ENCODE data around the gene ACOT7. TPM values are rescaled to one million over a fixed set of nuclear protein-coding genes. Genes with fewer than 3 reads are reported as not detected.

Gene ACOT7
- total RNA-seq, 1 experiment from 2014 or later, result 177 TPM

DNA sequence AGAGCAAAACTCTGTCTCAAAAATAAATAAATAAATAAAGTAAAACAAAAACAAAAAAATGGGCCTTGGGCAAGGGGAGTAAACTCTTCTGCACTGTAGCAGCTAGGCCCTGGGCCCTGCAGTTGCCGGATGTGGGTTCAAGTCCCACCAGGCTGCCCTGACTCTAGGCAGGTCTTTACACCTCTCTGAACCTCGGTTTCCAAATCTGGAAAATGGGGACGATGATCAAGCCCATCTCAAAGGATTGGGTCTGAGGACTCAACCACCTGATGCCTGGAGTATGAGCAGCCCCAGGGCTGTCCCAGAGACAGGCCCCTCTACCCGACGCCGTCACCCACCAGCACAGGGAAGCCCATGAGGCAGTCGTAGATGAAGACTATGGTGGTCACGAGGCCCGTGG lies 140.2 kb downstream of the ACOT7 start:
- no peak for DNase-seq (ENCODE audit: low read depth)
- in situ Hi-C loops (cut with HindIII; ENCODE audit: low pct_unique_long_range_greater_than_20kb, low sequenced_read_pairs), result no loop called here

DNA sequence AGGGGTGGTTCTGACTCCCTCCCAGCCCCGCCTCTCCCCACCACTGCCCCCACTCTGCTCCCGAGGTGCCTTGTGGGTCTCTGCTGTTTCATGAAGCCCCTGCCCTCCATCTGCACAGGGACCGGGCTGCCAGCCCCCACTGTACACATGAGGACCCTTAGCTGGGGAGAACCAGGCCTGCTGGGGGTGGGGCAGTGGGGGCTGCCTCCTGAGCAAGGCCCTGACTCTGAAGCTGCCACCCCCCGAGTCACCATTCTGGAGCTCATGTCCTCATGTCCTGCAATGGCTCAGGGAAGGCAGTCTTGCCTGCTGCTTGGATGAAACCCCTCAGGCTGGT lies 141.2 kb downstream of the ACOT7 start:
- DNase-seq (ENCODE audit: low read depth), result no peak
- in situ Hi-C loops (cut with HindIII; ENCODE audit: low pct_unique_long_range_greater_than_20kb, low sequenced_read_pairs), result no loop called here

DNA sequence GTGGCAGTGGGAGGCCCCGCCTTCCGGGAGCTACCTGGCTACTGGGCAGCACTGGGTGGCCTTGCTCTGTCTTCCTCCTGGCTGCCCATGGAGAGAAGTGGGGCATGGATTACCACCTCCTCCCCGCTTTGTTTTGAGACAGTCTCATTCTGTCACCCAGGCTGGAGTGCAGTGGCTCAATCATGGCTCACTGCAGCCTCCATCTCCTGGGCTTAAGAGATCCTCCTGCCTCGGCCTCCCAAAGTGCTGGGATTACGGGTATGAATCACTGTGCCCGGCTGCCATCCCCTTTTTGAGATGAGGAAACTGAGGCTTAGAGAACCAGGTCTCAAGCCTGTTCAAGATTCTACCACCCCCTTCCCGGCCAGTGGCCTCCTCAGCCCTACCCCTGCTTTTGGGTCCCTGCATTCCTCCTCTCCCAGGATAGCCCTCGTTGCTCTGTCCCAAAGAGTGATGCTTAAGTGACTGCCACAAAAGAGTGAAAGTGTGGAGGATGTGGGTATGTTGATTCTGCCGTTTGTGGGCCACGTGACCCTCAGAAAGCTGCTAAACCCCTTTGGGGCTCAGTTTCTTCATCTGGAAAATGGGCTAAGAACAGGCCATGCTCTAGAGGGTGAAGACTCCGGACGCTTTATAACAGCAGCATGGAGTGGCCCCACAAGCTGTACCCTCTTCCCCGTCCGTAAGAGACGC lies 141.7 kb downstream of the ACOT7 start:
- DNase-seq (ENCODE audit: low read depth), result no peak
- in situ Hi-C loops (cut with HindIII; ENCODE audit: low pct_unique_long_range_greater_than_20kb, low sequenced_read_pairs), result no loop called here

DNA sequence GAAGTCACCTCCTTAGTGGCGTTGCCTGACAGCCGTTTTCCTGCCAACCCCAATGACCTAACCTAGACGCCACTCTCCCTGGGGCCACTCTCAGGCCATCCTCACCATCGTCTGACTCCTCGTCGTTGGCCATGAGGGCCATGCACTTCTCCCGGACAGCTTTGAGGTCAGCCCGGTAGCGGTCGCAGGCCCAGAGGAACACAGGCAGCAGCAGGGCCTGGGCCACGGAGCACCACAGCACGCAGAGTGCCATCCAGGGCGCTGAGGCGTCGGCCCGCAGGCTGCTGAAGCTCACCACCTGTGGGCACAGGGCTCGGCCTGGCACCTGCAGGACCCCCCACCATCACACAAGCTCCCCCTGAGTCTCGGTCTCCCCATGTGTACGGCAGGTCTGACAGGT lies 142.3 kb downstream of the ACOT7 start:
- in situ Hi-C loops (cut with HindIII; ENCODE audit: low pct_unique_long_range_greater_than_20kb, low sequenced_read_pairs), result no loop called here
- DNase-seq (ENCODE audit: low read depth), result no peak

DNA sequence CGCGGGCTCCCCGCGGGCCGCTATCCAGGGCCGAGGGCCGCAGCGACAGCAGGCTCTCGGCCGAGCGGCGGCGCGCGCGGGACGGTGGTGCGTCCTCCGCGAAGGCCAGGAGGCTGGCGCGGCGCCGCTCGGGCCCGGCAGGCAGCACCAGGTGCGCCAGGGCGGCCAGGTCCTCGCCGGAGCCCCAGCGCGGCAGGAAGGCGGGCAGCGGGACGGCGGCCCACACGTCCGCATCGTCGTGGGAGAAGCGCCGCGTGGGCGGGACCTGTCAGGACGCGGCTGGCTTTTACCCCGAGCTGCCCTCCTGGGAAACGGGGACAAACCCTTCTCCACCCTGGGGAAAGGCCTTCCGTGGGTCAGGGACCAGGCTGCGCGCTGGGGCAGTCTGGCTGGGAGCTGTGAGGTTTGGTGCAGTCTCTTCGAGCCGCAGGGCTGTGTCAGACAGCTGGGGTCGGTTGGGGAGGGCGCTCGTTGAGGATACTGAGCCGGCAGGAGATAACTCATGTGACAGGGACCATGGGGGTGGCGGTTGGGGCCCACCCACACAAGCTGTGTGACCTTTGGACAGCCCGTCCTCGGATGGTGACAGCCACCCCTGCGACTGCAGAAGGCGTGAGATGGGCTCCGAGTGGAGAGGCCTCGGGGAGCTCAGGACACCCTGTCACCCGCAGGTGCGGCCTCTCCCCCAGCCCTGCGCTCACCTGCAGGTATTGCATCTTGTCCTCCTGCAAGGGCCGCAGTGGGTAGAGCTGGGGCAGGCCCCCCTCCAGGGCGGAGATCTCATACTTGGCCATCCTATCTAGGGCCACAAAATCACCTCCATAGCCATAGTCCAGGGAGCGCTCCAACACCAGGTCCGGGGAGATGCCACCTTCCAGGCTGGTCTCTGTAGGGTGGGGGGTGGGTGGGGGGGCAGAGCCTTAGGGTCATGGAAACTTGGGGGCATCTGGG lies 143.6 kb downstream of the ACOT7 start:
- DNase-seq (ENCODE audit: low read depth), result no peak

DNA sequence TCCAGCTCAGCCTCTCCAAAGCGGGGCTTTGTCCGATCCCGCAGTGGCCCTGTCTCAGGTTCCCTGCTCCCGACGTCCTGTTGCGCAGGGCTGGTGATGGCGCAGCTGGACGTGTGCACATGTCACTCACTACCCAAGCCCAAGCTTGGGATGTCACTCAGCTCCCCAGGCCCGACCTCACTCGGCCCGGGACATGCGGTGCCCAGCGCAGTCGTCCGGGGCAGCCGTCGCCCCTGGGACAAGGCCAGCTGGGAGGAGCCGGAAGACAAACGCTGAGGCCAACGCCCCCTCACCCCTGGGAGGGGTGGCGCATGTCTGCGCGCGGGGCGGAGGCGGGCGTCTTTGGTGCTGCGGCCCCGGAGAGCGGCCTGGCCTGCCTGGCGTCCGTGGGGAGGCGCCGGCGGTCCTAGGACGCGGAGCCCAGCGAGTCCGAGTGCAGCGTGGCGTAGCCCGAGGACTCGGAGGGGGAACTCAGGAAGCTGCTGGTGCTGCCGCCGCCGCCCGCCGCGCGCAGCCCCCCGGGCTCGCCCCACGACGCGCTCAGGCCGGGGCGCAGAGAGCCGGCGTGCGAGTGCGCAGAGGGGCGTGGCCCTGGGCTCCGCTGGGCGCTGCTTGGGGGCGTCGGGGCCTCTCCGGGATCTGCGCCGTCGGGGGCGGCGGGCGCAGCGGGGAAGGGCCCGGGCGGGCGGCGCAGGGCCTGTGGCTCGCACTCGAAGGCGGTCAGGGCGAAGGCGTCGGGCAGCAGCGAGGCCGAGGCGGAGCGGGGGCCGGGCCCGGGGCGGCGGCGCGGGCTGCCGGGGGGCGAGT lies 144.4 kb downstream of the ACOT7 start:
- in situ Hi-C loops (cut with HindIII; ENCODE audit: low pct_unique_long_range_greater_than_20kb, low sequenced_read_pairs), result no loop called here
- DNase-seq (ENCODE audit: low read depth), result no peak

More for the DNA sequence above, 143.6 kb downstream of the ACOT7 start:
- in situ Hi-C loops (cut with HindIII; ENCODE audit: low pct_unique_long_range_greater_than_20kb, low sequenced_read_pairs), result no loop called here

DNA sequence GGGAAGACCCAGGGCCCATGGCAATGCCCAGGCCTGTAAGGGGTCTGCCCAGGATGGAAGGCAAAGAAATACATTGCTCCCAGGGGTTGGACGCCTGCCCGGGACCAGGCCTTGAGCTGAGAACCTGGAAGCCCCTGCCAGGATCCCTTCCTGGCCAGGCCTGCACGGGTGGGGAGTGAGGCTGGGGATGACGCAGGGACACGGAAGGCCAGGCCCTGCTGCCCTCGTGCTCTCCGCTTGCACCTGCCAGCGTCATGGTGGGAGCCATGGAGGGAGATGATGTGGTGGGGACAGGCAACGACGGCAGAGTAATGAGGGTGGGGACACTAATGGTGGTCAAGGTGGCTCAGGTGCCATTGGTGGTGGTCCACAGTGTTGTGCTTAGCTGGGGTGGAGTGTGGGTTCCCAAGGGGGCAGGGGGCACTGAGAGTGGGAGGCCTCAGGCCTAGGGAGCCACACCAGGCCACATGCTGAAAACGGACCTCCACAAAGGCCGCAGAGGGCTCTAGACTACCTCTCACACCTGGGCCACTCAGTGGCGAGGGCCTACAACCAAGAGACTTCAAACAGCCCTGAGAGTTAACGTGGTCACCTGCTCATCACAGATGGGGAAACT lies 145.3 kb downstream of the ACOT7 start:
- no peak for DNase-seq (ENCODE audit: low read depth)
- in situ Hi-C loops (cut with HindIII; ENCODE audit: low pct_unique_long_range_greater_than_20kb, low sequenced_read_pairs), result no loop called here

DNA sequence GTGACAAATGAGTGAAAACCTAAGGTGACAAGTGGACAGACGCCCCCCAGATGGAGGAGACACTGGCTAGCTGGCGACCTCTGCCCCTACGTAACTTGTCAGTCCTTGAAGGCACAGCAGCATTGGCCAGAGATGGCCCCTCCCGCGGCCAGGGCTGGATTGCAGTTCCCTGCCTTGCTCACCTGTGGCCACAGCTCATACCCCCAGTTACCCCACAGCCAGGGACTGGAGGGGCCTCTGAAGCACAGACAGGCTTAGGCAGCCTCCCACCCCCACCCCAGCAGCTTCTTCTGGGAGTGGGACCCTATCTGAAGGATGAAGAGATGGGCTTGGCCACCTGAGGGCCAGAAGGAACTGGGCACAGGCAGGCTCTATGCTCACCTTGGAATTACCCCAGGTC lies 145.9 kb downstream of the ACOT7 start:
- DNase-seq (ENCODE audit: low read depth), result no peak
- in situ Hi-C loops (cut with HindIII; ENCODE audit: low pct_unique_long_range_greater_than_20kb, low sequenced_read_pairs), result no loop called here

DNA sequence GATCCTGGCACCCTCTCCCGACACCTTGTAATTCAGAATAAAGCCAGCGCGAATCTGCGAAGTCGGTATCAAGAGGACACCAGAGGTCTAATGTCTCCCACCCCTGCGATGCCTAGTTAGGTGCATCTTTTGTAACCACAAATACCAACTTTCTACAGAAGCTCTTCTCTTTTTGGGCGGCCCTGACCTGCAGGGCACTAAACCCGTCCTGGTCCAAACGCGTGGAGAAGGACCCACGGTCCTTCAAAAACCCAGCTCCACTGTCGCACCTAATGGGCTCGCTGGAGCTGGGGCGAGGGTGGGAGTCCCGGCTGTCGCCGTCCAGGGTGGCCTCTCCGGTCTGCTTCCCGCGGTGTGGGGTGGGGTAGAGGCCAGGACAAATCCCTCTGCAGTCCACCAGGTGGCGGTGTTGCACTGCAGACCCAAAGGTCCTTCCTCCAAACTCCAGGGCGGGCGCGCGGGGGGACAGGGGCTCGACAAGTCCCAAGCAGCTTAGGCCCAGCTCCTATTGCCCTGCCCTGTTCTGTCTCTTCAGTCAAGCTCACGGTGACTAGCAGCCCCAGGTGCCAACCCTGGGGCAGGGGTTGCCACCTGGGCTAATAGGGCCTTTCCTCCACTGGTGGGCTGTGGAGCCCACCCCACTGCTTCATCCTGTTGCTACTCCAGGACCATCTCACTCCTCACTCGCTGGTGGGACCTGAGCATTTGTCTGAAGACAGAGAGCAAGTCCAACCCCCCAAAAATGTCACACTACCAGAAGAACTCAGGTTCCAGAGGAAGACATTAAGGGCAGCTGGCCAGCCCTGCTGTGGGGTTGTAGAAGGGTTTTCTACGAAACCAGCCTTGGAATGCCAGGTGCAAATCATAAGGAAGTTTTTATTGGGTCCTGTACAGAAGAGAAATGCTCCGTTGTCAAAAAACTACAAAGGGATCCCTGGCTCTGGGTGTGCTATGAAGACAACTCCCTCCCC lies 146.8 kb downstream of the ACOT7 start:
- peak; percentile 52 for DNase-seq (ENCODE audit: low read depth)
- in situ Hi-C loops (cut with HindIII; ENCODE audit: low pct_unique_long_range_greater_than_20kb, low sequenced_read_pairs), result no loop called here

DNA sequence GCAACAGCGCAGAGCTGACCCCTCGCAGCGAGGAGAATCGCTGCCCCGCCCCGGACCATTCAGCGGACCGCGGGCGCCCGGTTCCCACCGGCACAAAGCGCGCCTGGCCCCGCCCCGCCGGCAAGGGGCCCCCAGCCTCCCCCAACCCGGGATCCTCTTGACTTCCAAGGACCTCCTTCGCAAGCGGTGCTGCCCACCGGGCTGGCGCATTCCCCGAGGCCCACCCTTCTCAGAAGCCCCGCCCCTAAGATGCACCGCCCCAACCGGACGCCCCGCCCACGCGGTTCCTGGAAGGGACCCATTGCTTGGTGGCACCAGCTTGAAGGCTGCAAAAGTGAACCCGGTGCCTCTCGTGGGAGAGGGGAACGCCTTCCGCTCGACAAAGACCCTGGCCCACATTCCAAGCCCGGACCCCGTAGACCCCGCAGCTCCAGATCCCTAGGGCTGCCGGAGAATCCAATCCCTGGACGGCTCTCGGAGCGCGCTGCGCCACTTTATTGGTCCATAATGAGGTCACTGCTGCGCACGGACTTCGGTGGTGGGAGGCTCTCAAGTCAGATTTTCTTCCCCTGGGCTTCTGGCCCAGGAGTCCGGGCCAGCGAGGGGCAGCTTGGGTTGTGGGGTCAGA lies 147.6 kb downstream of the ACOT7 start:
- in situ Hi-C loops (cut with HindIII; ENCODE audit: low pct_unique_long_range_greater_than_20kb, low sequenced_read_pairs), result no loop called here
- DNase-seq (ENCODE audit: low read depth), result no peak

DNA sequence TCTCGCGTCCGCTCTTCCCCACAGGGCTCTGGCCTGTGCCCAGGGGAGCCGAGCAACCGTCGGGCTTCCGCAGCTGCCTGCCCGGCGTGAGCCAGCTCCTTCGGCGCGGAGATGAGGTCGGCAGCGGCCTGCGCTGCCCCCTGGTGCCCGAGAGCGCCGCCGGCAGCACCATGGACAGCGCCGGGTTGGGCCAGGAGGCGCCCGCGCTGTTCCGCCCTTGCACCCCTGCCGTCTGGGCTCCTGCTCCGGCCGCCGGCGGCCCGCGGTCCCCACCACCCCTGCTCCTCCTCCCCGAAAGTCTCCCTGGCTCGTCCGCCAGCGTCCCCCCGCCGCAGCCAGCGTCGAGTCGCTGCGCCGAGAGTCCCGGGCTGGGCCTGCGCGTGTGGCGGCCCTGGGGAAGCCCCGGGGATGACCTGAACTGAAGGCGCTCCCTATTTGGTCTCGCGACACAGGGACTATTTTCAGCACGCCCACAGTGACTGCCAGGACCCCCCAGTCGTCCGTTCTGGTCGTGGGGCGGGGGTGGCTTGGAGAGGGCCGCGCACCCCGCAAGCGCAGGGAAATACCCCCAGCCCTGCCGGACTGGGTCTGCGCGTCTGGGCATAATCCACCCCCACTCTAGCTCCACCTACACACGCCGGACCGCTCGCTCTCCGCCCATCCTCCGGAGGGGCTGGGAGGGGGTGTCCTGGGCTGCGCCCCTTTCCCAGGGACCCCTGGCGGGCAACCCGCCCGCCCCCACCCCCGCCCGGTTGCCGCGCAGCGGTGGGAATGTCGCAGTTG lies 148.3 kb downstream of the ACOT7 start:
- peak; percentile 83 for DNase-seq (ENCODE audit: low read depth)
- in situ Hi-C loops (cut with HindIII; ENCODE audit: low pct_unique_long_range_greater_than_20kb, low sequenced_read_pairs), result no loop called here

DNA sequence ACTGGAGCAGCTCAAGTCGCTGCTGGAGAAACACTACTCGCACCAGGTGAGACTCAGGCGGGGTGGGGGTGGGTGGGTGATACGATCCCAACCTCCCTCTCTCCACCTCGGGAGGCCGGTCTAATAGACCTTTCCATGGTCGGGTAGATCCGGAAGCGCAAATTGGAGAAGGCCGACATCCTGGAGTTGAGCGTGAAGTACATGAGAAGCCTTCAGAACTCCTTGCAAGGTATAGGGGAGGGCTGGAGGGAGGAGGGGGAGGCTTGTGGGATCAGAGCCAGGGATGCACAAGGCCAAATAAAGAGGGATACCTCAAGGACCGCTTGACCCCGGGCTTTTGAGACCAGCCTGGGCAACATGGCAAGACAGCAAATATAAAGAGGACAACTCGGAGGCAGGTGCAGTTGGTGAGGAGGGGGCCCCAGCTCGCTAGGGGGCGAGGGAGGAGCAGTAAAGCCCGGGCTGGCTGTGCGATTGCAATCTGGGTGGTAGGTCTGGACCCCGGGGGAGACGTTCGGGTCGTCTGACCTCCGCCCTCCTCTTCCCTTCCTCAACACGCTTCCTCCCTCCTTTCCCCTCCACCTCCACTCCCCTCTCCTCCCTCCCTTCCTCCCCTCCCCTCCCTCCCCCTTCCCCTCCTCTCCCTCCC lies 149.0 kb downstream of the ACOT7 start:
- no peak for DNase-seq (ENCODE audit: low read depth)
- in situ Hi-C loops (cut with HindIII; ENCODE audit: low pct_unique_long_range_greater_than_20kb, low sequenced_read_pairs), result no loop called here

DNA sequence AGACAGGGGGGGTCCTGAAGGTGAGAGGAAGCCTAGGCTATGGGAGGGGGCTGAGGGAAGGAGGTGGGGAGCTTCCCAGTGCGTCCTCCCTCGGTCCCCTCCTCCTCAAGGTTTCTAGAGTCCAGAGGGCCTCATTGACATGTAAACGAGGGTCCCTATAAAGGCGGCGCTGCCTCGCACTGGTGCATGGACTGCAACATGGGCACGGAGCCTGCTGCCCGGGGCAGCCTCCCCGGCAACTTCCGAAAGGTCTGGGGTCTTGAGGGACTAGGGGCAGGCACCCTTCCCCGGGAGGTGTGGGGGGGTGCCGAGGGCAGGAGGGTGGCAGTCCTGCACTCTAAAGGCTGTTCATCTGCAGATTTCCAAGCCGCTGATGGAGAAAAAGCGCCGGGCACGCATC lies 149.6 kb downstream of the ACOT7 start, which contains the start of gene HES3:
Gene HES3 (plus strand): TSS at position 187 of the 400 bp plus-strand sequence. CDS start 187 bp downstream, at position 374.
- no peak for DNase-seq (ENCODE audit: low read depth)
- in situ Hi-C loops (cut with HindIII; ENCODE audit: low pct_unique_long_range_greater_than_20kb, low sequenced_read_pairs), result no loop called here

DNA sequence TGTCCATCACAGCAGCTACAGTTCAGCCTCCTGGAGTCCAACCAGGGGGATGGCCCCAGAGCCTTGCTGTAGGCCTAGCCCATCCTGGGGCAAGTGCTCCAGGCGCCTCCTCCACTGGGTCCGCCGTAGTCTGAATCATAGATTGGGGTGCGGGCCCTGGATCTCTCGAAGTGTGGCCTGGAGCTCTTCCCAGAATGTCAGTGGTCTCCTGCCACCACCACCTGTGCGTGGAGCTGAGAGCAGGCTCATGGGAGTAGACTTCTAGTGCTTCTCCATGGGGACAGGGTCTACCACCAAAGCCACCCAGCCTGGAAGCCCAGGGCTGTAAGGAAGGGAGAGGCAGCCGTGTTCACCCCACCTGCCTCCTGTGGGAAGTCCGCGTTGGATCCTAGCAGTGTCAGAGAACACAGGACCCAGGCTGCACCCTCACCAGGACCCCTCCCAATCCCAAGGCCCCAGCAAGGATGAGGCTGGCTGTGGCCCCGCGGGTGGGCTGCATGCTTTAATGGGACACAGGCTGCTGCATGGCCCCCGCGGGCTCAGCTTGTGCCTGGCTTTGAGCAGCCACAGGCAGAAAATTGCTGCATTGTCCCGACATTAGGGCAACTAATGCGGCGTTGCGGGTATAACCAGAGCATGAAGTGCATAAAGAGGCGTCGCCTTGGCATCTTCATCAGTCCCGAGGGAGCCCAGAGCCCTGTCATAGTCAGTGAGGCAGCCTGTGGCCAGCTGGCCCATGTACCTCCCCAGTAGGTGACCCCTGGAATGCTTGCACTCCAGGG lies 150.3 kb downstream of the ACOT7 start:
- no peak for DNase-seq (ENCODE audit: low read depth)
- in situ Hi-C loops (cut with HindIII; ENCODE audit: low pct_unique_long_range_greater_than_20kb, low sequenced_read_pairs), result no loop called here

All from Caki2 (cell line).